Stimulated activated CD8-positive, alpha-beta memory T cell treated with anti-CD3 and anti-CD28 coated beads, Interleukin-15, amount 100 ng/mL, for 1 hour (primary cell): ENCODE results near the gene CCDC178.
"Not testable (repeated sequence)": the region's sequence is repeated elsewhere in the genome, so short reads cannot be mapped to it uniquely, and the experiment has no call there.

ENCODE experiments used
- DNase-seq: peaks from one replicate; pipeline ENCODE4 v3.0.0-alpha.2; 2020; ENCODE audit warnings: low read depth

Gene CCDC178

DNA sequence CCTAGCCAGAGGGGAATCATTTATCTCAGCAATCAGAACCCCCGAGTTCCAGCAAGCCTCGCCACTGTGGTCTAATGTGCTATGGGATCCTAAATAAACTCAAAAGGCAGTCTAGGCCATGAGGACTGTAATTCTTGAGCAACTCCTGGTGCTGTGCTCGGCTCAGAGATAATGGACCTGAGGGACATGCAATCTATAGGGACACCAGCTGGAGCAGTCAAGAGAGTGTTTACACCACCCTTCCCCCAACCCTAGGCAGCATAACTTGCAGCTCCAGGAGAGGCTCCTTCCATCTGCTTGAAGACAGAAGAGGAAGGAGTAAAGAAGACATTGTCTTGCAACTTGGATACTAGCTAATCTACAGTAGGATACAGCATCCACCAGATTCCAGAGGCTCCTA lies 442.2 kb downstream of the CCDC178 start:
- no peak for DNase-seq

DNA sequence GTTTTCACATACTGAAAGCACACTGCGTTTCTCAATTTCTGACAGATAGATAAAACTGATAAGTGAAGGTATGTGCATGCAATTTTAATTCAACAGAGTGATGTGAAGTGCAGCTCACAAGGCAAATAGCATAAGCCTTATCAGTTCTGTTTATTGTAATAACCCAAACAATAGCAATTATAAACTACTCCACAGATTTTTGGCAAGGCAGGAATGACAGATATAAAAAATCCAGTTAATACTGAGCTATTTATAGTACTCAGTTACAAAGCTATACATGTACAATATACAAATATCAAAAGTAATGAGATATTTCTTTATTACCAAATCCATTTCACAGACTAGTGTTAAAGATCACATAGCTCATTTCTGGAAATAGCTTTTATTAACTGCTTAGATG lies 456.8 kb downstream of the CCDC178 start:
- no peak for DNase-seq

DNA sequence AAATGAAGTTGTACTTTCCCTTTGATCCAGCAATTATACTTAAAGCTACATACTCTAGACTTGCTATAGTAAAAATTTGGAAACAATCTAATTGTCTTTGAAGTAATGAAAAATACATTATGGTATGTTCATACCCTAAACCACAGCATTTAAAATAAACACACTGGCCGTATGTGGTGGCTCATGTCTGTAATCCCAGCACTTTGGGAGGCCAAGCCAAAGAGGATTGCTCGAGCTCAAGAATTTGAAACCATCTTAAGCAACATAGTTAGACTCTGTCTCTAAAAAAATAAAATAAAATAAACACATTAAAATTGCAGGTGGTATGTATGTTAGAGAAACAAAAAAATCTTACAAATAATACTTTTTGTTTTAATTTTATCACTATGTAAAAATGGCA lies 459.6 kb downstream of the CCDC178 start:
- DNase-seq = no peak

DNA sequence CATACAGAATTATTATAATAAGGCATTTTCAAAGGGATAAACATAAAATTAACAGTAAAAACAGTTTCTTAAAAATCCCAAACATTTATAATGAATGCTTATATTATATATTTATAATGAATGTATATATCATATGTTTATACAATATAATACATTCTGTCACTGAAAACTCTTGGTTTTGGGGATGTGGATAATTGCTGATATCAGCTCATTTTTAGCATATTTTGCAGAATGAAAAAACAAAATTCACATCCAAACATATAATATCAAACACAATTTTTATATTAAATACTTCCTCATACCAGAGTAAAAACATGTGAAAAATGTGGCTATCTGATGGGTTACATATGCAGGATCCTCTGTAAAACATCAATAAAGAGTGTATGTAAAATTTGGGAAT lies 465.0 kb downstream of the CCDC178 start:
- no peak for DNase-seq

DNA sequence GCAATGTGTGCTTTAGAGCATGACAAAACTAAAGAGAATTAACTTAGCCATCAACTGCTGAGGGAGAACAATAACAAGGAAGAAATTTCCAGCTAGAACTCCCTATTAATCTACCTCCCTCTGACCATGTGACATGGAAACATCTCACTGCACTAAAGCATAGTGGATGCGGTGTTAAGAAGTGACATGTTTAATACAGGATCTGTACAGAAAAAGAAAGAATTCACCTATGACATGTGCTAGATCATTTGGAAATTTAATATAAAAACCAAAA lies 465.4 kb downstream of the CCDC178 start:
- DNase-seq = no peak

DNA sequence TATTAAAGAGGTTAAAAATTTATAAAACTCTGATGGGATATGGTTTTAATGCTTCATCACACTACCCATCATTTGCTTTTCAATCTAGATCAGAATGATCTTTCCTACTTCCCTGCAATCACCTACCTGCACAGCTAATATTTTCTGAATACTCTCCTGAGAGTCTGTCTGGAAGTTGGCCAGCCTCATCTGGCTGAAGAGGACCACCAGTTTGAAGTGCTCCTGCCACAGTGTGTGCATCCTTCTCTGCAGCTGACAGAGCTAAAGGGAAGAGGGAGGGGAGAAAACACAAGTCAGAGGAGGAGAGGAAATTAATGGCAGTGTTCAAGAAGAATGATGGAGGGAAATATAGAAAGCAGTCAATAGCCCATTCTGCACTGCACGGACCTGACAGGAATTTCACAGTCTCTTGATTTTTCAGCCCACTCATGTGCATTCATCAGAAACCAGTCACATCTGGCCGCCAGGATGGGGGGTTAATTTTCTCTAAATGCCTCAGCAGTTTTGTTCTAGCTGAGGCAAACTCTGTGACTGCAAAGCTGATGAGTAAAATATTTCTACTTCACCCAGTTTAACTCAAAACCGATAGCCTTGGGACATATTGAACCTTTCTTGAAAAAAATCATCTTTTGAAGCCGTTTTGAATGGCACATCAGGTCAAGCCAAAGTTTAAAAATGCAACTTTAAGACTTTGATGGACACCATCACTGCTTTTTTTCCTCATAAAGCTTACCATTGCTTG lies 465.9 kb downstream of the CCDC178 start:
- no peak for DNase-seq

DNA sequence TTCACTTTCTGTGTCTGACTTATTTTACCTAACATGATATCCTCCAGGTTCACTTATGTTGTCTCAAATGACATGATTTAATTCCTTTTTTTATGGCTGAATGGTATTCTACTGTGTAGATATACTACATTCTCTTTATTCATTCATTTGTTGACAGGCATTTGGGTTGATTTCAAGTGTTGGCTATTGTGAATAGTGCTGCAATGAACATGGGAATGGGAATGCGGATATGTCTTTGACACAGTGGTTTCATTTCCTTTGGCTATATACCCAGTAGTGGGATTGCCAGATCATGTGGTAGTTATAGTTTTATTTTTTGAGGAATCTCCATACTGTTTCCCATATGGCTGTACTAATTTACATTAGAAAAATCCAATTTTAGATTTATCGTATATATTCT lies 472.3 kb downstream of the CCDC178 start:
- no peak for DNase-seq

DNA sequence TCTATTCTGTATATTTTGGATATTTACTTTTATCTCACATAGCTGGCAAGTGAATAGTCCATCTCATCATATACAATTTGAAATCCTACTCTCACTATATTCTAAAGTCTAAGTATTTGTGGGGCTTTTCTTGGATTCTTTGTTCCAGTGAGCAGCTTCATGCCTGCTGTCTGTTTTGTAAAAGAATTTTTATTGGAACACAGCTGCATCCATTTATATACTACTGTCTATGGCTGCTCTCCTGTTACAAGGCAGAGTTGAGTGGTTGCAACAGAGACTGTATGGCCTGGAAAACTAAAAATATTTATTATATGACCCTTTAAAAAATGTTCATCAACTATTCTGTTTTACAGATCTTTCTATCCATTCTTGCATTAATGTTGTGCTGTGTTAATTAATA lies 474.4 kb downstream of the CCDC178 start:
- no peak for DNase-seq

DNA sequence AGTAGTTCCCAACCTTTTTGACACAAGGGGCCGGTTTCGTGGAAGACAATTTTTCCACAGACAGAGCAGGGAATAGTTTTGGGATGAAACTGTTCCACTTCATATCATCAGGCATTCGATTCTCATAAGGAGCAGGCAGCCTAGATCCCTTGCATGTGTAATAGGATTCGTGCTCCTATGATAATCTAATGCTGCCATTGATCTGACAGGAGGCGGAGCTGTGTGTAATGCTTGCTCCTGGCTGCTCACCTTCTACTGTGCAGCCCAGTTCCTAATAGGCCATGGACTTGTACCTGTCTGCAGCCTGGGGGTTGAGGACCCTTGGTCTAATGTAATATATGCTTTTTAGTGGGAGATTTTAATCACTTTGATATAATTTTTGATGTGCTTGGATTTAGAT lies 479.0 kb downstream of the CCDC178 start:
- DNase-seq = no peak

DNA sequence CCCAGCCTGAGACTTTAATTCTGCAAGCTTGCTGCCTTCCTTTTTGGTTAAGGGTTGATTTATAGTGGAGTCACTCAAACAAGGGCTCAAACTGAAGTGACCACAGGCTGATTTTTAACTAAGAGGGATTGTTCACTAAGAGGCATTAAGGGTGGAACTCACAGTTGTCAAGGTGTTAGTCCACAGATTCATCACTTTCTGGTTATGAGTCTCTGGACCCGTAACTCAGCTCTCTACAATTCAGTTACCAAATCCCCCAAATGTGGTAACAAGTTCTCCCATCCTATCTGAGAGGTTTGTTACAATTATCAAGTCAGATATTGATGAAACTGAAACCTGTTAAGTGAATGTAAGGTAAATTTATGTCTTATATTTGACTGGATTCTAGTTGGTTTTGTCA lies 481.8 kb downstream of the CCDC178 start:
- no peak for DNase-seq

DNA sequence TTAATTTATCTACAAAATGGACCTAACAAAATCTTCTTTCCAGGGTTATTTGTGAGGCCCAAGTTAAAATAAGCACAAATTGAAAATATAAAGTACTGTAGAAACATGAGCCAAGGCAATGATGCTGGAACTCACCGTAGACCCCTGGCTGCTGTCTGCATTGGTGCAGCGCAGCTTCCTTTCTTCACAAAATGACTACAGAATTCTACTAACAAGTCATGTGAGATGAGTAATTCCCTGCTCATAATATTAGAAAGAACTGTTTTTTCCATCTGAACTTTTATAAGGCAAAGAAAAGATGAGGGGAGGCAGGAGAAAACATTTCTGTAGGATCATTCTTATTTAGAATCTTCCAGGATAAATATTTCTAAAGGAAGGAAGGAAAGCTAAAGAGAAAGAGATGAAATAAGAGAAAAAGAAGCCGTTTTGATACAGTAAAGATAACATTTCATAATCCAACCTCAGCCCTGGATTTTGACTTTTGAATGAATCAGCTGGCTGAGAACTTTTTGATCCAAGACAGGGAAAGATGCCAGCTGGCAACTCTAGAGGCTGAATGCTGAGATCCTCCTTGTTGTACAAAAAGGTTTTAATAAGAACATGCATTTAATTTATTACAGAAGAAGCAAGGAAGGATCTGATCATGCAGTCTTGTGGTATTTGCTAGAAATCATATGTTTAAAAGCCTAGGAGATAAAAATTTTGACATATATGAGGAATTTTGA lies 483.8 kb downstream of the CCDC178 start:
- no peak for DNase-seq

DNA sequence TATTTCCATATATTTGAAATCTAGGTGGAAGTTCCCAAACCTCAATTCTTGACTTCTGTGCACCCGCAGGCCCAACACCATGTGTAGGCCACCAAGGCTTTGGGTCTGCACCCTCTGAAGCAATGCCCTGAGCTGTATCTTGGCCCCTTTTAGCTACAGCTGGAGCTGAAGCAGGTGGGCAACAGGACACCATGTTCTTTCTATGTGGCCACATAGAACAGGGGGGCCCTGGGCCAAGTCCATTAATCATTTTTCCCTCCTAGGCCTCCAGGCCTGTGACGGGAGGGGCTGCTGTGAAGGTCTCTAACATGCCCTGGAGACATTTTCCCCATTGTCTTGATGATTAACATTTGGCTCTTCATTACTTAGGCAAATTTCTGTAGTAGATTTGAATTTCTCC lies 488.2 kb downstream of the CCDC178 start:
- not testable (repeated sequence) for DNase-seq

DNA sequence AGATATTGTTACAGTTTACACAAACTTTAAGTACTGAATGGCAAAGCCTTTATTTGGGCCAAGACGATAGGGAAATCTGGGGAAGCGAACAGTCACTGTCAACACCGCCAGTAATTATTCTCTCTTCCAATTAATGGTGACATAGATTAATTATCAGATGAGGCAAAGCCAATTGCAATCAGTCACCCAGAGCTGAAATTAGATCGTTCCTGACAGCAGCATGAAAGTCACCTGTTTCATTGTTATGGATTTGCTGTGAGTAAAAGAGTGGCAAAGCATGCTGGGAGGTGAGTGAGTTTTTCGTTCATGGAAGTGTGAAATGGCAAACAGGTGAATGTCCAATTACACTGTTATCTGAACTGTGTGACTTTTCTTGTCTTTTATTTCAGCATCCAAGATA lies 502.9 kb downstream of the CCDC178 start:
- DNase-seq = no peak

DNA sequence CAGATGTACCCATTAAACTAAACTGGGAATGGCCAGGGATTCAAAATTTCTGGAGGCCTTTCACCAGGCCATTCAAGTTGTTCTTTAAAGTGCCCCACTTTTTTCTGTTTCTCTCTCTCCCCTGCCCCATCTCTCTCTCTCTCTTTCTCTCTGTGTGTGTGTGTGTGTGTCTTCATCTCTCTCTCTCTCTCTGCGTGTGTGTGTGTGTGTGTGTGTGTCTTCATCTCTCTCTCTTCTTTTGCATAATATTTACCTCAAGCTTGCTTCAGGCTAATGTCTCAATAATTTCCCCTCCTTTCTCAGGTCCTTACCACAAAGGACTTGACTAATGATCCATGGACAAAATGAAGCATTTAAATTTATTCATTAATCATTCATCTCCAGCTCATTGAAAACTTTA lies 503.5 kb downstream of the CCDC178 start:
- no peak for DNase-seq

DNA sequence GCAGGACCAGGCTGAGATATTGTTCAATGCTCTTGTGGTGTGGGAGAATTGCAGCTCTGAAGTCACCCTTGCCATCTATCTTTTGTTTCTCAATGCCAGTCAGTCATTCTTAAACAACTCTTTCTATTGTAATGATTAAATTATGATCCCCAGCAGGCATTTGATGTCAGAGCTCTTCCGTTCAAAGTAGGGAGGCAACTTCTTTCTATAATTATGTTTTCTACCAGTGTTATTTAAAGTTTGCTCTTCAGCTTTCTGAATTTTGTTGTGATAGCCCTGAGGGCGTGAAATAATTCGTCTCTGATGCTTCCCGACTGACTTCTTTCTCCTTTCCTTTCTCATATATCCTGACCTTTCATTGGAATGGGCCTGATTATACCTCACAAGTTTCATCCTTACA lies 506.3 kb downstream of the CCDC178 start:
- no peak for DNase-seq

DNA sequence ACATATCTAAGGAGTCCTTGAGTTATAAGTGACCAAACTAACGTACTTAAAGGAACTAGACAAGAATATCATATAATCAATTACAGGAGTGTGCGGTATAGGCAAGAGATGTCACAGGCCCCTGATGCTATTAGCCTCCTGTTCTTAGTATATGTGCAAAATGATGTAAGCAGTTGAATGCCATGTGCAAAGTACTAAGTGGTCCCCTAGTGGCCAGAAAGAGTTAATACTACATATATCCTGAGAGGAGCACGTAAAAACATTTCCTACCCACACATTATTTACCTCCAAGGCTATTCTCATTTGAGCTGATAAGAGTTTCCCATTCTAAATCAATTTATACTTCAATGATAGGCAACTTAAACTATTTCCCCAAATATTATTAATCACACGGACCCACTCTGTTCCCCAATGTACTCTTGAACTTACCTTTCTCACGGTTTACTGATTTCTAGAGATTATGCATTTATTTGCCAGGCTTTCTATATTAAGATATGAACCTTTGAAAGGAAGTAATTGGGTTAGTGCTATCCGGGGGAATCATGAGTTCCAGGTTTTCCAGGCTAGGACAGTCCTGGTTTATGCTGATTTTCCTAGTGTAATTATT lies 509.7 kb downstream of the CCDC178 start:
- no peak for DNase-seq

DNA sequence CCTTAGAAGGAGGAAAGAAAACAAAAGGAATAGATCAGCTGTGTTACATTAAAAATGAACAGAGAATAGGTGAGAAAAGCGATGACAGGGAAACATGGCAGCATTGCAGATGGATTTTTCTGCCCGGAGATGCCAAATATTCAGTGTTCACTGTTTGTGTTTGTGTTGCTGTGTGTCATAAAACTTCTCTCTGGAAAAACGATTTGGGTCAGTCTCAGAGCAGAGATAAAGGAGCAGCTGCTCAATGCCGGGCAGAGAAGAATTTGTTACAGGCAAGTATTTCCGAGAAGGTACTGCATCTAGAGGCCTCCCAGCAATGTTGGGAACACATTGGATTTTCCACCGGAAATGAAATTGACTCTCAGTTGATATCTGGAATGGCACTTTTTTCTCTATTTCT lies 511.3 kb downstream of the CCDC178 start:
- no peak for DNase-seq

DNA sequence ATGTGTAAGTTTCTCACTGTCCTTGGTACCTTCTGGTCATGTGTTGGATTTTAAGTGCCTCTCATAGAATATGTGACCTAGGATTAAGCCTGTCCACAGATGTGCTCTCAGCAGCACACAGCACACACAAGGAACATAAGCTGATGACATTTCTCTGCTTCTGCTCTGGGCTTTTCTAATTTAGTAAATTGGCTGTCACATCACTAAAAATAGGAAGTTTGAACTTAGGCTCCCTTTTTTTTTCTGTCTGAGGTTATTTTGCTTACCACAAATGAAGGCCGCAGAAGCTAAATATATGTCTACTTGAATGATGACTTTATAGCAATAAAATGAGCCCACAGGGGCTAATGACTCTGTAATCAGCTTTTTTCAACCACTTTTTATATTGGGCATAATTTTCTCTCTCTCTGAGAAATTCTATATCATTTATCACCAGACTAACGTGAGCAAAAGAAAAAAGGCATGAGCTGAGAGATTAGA lies 517.5 kb downstream of the CCDC178 start:
- DNase-seq = no peak

DNA sequence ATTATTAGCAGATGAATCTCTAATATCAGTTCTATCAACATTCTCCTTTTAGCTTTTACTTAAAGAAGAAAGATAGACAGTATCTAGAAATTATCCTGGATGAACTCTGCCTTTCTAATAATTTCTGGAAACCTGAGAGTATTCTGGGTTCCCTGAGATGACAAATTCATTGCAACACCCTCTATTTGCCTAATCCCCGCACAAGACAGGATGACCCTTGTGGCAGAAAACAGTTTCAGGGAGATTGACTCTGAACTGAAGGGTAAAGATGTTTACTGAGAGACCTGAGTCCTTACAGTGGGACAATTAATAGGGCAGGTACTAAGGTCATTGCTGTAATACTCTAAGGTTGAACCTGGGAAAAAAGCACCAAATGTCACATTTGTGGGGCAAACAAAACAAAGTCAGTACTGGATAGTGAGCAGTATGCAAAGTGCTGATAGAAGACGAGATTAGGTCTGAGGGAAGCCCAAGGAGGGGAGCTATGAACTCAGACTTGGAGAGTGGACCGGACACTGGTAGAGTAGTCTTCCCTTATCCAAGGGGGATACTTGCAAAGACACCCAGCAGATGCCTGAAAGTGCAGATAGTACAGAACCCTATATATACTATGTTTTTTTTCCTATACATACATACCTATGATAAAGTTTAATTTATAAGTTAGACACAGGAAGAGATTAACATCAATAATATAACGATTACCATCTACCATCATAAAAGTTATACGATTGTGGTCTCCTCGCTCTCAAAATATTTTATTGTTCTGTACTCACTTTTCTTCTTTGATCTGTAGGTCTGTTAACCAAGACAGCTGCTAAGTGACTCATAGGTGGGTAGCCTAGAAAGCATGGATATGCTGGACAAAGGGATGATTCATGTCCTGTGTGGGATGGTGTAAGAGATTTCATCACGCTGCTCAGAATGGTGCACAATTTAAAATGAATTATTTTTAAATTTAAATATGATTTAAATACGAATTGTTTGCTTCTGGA lies 519.4 kb downstream of the CCDC178 start:
- no peak for DNase-seq

DNA sequence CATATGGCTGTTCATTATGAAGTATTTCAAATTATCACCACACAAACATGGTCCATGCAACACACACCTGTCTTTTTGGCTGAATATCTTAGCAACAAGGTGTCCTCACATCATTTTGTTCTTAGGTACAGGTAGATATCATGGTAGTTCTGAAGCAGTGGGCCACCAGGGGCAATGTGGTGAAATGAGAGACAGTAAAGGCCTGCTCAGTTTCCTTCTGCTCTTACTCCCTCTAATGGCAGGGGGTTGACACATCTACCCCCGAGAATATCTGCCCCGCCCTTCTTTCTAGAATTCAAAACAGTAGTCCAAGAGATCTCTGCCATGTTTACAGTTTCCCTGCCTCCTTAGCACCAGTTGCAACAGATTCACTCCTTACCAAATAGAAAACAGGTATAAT lies 520.7 kb downstream of the CCDC178 start:
- DNase-seq = no peak

DNA sequence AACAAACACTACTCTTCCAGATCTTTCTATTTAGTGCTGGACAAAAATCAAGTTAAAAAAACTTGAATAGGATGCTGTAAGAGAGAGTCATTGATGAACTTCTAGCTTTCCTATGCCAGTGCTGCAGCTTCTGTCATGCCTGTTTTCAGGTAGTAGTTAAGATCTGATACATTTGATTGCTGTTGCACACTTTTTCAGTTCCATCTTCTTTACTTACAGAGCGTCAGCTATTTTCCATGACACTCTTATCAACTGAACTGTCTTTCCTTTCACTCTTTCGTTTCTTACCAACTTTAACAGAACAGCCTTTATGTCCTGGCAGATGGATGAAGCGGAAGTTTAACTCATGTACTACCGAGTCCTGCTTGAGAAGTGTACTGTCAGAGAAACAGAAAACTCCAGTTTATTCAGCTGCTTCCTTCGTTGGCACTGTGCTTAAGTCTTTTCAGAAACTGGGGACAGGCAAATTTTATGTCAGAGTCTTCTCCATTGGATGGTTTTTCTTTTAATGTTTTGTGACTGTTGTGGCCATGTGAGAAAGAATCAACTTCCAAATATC lies 521.8 kb downstream of the CCDC178 start:
- DNase-seq = no peak

DNA sequence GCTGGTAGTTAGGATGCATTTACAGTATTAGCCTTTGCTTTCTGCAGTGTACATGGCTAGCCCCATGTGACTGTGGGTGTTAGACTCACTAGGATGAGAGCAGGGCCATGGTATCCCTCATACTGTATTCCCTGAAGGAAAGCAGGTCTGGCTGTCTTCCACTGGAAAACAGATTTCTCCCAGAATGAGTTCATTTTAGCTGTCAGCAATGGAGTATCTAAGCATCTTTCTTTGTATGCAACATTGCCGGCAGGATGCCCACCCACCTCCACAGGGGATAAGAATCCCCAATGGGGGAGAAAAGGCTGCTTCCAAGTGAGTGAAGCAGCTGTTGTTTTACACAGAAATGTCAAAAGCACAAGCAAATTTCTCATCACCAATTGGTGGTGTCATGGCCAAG lies 525.0 kb downstream of the CCDC178 start:
- no peak for DNase-seq
